GM12873 (cell line): ENCODE measurements around the gene LAMA4.

Source experiments
- TF ChIP-seq, protein P1 (sequence below): IDR thresholded peaks from 2 replicates; pipeline ENCODE4 v1.5.1; 2012; ENCODE audit warnings: low read depth, mild to moderate bottlenecking, moderate library complexity, low read length, control low read depth; ENCODE audit not compliant: insufficient read depth; ENCODE audit errors: missing control alignments

Gene LAMA4

DNA sequence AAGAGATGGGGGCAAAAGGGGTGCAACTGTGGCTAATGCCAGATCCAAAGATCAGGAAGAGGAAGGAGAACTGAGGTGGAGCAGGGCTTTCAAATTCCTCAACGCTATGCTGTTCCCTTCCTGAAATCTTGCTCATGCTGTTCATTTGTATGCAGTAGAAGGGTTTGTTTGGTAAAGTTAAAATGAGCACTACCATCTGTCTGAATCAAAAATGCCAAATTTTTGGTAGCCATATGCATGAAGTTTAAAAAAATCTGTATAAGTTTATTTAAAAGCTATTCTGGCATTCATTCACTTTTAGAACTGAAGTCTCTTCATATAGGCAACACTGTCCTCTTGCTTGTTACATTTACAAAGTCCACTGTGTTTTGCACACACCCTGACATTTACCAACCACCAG, 84.8 kb downstream of the LAMA4 start:
- TF ChIP-seq, protein P1, sequence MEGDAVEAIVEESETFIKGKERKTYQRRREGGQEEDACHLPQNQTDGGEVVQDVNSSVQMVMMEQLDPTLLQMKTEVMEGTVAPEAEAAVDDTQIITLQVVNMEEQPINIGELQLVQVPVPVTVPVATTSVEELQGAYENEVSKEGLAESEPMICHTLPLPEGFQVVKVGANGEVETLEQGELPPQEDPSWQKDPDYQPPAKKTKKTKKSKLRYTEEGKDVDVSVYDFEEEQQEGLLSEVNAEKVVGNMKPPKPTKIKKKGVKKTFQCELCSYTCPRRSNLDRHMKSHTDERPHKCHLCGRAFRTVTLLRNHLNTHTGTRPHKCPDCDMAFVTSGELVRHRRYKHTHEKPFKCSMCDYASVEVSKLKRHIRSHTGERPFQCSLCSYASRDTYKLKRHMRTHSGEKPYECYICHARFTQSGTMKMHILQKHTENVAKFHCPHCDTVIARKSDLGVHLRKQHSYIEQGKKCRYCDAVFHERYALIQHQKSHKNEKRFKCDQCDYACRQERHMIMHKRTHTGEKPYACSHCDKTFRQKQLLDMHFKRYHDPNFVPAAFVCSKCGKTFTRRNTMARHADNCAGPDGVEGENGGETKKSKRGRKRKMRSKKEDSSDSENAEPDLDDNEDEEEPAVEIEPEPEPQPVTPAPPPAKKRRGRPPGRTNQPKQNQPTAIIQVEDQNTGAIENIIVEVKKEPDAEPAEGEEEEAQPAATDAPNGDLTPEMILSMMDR = no peak

DNA sequence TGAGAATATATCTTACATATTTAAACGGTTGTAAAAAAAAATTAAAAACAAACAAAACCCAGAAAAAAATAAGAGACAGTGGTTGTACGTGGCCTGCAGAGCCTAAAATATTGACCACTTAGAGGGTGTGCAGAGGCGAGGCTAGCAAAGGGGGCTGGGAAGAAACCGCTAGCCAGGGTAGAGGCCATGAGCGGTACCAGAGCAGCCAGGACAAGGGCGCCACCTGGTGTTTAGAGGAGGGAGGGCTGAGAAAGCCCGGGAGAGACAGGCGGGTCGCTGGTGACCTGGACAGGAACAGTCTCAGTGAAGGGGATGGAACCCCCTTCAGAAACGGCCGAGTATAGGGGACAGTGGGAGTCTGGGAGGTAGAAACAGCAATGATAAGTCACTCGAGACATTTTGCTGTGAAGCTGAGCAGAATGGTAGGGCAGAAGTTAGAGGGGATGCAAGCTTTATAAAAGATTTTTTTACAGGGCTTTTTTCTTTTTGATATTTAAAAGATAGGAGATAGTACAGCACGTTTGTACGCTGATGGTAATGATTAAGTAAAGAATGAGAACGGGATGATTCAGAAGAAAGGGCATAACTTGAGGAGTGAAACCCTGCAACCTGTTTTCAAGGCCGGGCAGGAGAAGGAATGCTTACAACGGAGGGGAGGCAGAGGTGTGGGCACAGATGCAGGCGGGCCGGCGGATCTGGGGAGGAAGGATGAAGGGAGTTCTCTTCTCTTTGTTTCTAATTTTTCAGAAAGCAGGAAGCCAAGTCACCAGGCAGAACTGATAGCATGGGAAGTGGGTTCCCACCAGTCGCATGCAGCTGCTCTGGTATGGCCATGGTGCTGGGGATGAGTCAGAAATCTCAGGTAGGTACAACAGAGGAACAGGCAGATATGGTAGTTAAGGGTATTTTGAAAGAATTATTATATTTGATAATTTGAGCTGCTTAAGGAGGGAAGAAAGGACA, 90.8 kb downstream of the LAMA4 start:
- TF ChIP-seq, protein P1 = peak; percentile 91

DNA sequence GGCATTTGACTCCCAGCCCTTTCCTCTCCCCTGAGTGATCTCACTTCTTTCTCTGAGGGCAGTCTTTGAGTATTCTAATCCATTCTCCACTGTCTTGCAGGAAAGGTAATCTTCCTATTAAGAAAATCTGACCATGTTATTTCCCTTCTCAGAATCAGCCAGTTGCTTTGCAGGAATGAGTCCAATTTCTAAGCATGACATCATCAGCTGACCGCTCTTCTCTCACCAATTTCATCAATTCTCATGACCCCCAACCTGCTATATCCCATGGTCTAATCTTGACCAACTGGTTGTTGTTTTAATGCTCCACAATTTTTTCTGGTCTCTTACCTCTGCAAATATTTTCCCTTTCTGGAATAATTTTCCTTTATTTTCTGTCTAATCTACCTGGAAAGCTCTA, 93.6 kb downstream of the LAMA4 start:
- TF ChIP-seq, protein P1 = no peak

DNA sequence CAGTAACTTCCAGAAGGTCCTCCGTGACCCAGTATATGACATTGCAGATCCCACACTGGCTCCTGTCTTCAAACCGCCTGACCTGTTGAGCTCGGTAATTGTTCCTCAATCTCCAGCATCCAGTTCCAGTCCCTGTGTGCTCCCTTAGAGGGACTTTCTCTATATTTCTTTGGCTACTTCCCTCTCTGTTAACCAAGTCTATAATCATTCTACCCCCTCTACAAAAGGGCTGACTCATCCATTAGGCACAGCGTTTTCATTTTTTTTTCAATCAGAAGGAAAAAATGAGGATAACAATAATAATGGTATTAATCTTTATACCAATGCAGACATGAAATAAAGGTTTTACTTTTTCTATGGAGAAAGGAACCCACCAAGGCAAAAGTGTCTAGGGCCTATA, 97.7 kb downstream of the LAMA4 start:
- TF ChIP-seq, protein P1 = no peak

DNA sequence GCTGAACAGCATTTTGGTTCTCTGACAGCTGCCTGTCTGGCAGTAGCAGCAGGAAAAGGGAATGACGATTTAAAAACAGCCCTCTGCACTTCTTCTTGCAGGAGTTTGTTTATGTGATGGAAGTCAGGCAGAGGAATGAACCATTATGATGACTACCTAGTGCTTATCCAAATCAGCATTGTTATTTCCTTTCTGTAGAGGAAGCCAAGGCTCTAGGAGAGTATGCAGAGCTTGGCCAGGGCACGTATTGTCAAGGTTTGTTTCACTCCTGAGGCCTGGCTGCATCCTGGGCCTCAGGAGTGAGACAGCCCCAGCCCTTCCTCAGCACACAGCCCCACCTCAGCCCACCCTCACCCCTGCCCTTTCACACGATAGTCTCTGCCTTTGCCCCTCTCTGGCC, 98.5 kb downstream of the LAMA4 start:
- TF ChIP-seq, protein P1 = no peak

DNA sequence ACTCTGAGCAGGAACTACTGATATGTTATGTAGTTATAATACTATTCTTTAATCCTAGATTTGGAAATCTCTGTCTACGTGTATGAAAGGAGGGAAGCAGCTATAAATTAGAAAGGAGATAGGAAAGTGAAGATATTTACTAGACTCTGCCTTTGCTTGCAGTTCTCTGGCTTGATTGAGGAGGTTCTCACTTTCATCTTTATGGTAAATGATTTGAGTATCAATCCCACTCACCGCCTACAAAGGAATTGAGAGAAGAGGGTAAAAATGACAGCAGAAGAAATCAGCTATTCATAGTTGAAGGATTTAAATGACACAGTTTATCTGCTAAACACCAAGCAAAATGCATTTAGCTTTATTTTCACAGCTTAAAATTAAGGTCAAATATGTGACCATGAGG, 99.7 kb downstream of the LAMA4 start:
- TF ChIP-seq, protein P1 = no peak

DNA sequence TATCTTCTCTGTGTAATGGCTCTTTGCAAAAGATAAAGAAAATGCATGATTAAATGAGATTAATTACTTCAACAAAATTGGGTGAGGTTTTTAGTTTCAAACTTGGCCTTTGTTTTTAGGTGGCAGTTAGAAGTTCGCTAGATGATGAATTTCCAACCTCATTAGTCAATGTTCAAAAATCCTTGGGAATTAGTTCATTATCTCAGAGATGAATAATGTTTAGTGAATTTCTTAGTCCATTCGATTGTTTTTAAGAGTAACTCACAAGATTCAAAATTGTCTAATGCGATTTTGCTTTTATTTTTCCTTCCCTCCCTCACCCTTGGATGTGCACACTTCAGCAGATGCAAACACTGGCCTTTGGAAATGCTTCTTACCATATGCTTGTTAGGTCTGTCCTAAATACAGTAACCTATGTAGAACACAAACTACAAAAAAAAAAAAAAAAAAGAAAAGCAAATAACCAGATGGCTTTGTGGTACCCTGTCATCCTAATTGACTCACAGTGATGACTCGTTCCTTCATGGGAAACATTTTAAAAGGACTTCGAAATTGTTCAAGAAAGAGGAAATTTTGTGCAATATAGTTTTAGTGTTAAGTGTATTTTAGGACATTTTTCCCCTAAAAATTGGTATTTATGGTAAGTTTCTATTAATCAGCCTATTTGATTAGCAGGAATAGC, 100.3 kb downstream of the LAMA4 start:
- TF ChIP-seq, protein P1 = no peak
